OCI-LY7 (cell line): ENCODE results near the gene KCNT1. TPM values are rescaled to one million over a fixed set of nuclear protein-coding genes. Genes with fewer than 3 reads are reported as not detected.

Experiments used
- BruUV-seq: library from RNA; stranded (reverse); fragments of 400-500 nt; replicated peaks from 2 replicates; lab custom pipeline; 2021; lab: Mats Ljungman, UMichigan
- CTCF ChIA-PET: fragments of 300-600 bp; sonication (Branson Sonifier 250); formaldehyde crosslinking; loops from one replicate; lab custom pipeline; 2022; ENCODE audit warnings: antibody characterized with exemption; ENCODE audit not compliant: unreplicated experiment; lab: Charles Lee
- POLR2A ChIA-PET: fragments of 300-600 bp; sonication (Branson Sonifier 250); formaldehyde crosslinking; loops from one replicate; lab custom pipeline; 2022; ENCODE audit warnings: antibody characterized with exemption; lab: Charles Lee
- DNase-seq: peaks from one replicate; pipeline ENCODE4 v3.0.0-alpha.2; 2015; ENCODE audit warnings: low spot score
- H2AFZ ChIP-seq: fragments of 200-600 bp; sonication (generic), shearing (Covaris generic); 2 replicates; pipeline ENCODE4 v1.6.1; 2014; ENCODE audit warnings: mild to moderate bottlenecking, antibody characterized with exemption, low read length, moderate library complexity
- H3K27ac ChIP-seq: fragments of 200-600 bp; sonication (generic); 2 replicates; pipeline ENCODE4 v1.5.1; 2014; ENCODE audit warnings: mixed run types, low read depth, mild to moderate bottlenecking, moderate library complexity, low read length, inconsistent platforms; ENCODE audit not compliant: poor library complexity, severe bottlenecking
- H3K36me3 ChIP-seq: fragments of 200-600 bp; sonication (generic); 2 replicates; pipeline ENCODE4 v1.6.1; 2014; ENCODE audit warnings: mild to moderate bottlenecking, antibody characterized with exemption, low read length, moderate library complexity, mixed read lengths; ENCODE audit not compliant: insufficient read depth
- H3K4me1 ChIP-seq: fragments of 200-600 bp; sonication (generic); 2 replicates; pipeline ENCODE4 v1.5.1; 2014; ENCODE audit warnings: mild to moderate bottlenecking, low read length; ENCODE audit not compliant: insufficient read depth, poor library complexity, severe bottlenecking
- H3K4me2 ChIP-seq: fragments of 200-600 bp; sonication (generic); 2 replicates; pipeline ENCODE4 v1.6.1; 2014; ENCODE audit warnings: mild to moderate bottlenecking, low read length
- H3K4me3 ChIP-seq: fragments of 200-600 bp; sonication (generic); 2 replicates; pipeline ENCODE4 v1.5.1; 2014; ENCODE audit warnings: mild to moderate bottlenecking, low read depth, low read length; ENCODE audit not compliant: poor library complexity, severe bottlenecking
- H3K79me2 ChIP-seq: fragments of 200-600 bp; sonication (generic); 2 replicates; pipeline ENCODE4 v1.6.1; 2016; ENCODE audit warnings: low read depth, mild to moderate bottlenecking, low read length, moderate library complexity, mixed read lengths; ENCODE audit not compliant: insufficient read depth
- H3K9me2 ChIP-seq: fragments of 200-600 bp; sonication (generic); 2 replicates; pipeline ENCODE4 v1.6.1; 2016; ENCODE audit warnings: mild to moderate bottlenecking, low read length, mixed read lengths; ENCODE audit not compliant: insufficient read depth
- H3K9me3 ChIP-seq: fragments of 200-600 bp; sonication (generic); 2 replicates; pipeline ENCODE4 v1.6.1; 2014; ENCODE audit warnings: mild to moderate bottlenecking, mixed run types, low read length, mixed read lengths
- H4K20me1 ChIP-seq: fragments of 200-600 bp; sonication (generic); 2 replicates; pipeline ENCODE4 v1.6.1; 2014; ENCODE audit warnings: mild to moderate bottlenecking, antibody characterized with exemption, low read length, moderate library complexity, mixed read lengths; ENCODE audit not compliant: insufficient read depth
- CTCF ChIP-seq: fragments of 200-600 bp; sonication (generic); conservative IDR thresholded peaks from 2 replicates; pipeline ENCODE4 v1.5.1; 2014; ENCODE audit warnings: mild to moderate bottlenecking, antibody characterized with exemption, low read length, moderate library complexity, mixed read lengths
- EZH2phosphoT487 ChIP-seq: fragments of 200-600 bp; sonication (generic); IDR thresholded peaks from 2 replicates; pipeline ENCODE4 v1.6.1; 2018; ENCODE audit warnings: low read depth, borderline replicate concordance, mild to moderate bottlenecking, mixed run types, antibody characterized with exemption, low read length, moderate library complexity, mixed read lengths
- intact Hi-C: fragments of 100-400 bp; cut with micrococcal nuclease; formaldehyde crosslinking; loops from one replicate; pipeline ENCODE4 v1.10.0; 2022; ENCODE audit not compliant: unreplicated experiment
- total RNA-seq, 2 experiments: library from RNA; depleted of rRNA in 1 of 2; stranded (reverse); fragments of >200 nt in 1 of 2; shearing (Covaris generic) in 1 of 2; gene quantifications; 2 replicates each; pipeline ENCODE4 v1.2.3, GENCODE V29; 2014 to 2022

The KCNT1 gene
- total RNA-seq, 2 experiments from 2014 or later: not detected

- no peaks in the 10 kb centered on the region for H3K36me3 ChIP-seq
- BruUV-seq: no TSS peak
- no peak overlapping the region for H2AFZ ChIP-seq
- no peak overlapping the region for H3K4me3 ChIP-seq
- ChIA-PET POLR2A (no interaction called here), CTCF (no interaction called here)
- no peaks in the 10 kb centered on the region for H3K4me1 ChIP-seq
- no peaks in the 10 kb centered on the region for H3K79me2 ChIP-seq
- no peaks in the 10 kb centered on the region for H3K9me2 ChIP-seq
- intact Hi-C loops: no loop called here
- no peaks in the 10 kb centered on the region for H3K9me3 ChIP-seq
- TF ChIP-seq CTCF (no peak), EZH2phosphoT487 (no peak)
- no peak overlapping the region for H3K4me2 ChIP-seq
- no peak for DNase-seq
- H3K27ac ChIP-seq: no peak overlapping the region
- H4K20me1 ChIP-seq: no peaks in the 10 kb centered on the region
Observed at GRCh38 chr9:135659252-135659651, 42.7 kb upstream of the KCNT1 start.

GRCh38 chr9:135660407-135660806 is 41.6 kb upstream of the KCNT1 start:
- intact Hi-C loops: no loop called here
- Histone ChIP-seq H3K9me3 (no peaks in the 10 kb centered on the region), H3K9me2 (no peaks in the 10 kb centered on the region), H3K27ac (no peak overlapping the region), H3K4me1 (no peaks in the 10 kb centered on the region), H3K4me3 (no peak overlapping the region), H3K36me3 (no peaks in the 10 kb centered on the region), H3K79me2 (no peaks in the 10 kb centered on the region), H4K20me1 (no peaks in the 10 kb centered on the region), H3K4me2 (no peak overlapping the region), H2AFZ (no peak overlapping the region)
- ChIA-PET CTCF (no interaction called here), POLR2A (no interaction called here)
- TF ChIP-seq EZH2phosphoT487 (no peak), CTCF (no peak)
- no TSS peak for BruUV-seq
- no peak for DNase-seq

- POLR2A ChIA-PET: no interaction called here
- no peaks in the 10 kb centered on the region for H3K36me3 ChIP-seq
- no peaks in the 10 kb centered on the region for H3K9me2 ChIP-seq
- no peaks in the 10 kb centered on the region for H3K4me1 ChIP-seq
- no peak for DNase-seq
- no peak overlapping the region for H2AFZ ChIP-seq
- TF ChIP-seq EZH2phosphoT487 (no peak), CTCF (no peak)
- CTCF ChIA-PET: no interaction called here
- intact Hi-C loops: no loop called here
- no peaks in the 10 kb centered on the region for H3K9me3 ChIP-seq
- H4K20me1 ChIP-seq: no peaks in the 10 kb centered on the region
- no peak overlapping the region for H3K4me2 ChIP-seq
- H3K27ac ChIP-seq: no peak overlapping the region
- BruUV-seq: no TSS peak
- H3K79me2 ChIP-seq: no peaks in the 10 kb centered on the region
- no peak overlapping the region for H3K4me3 ChIP-seq
Observed at GRCh38 chr9:135661816-135662560, 40.0 kb upstream of the KCNT1 start.
